Stimulated activated CD8-positive, alpha-beta memory T cell treated with anti-CD3 and anti-CD28 coated beads, Interleukin-12 subunit alpha, Interleukin-12 subunit beta, amount 100 ng/mL, for 1 hour (primary cell): ENCODE data around the gene SEMA4D.

ENCODE experiments used
- DNase-seq: peaks from one replicate; pipeline ENCODE4 v3.0.0-alpha.2; 2020; ENCODE audit warnings: low read depth

The SEMA4D gene

GRCh38 chr9:89464300-89464901 is 33.5 kb downstream of the SEMA4D start:
- DNase-seq: no peak

GRCh38 chr9:89462817-89463683 is 34.9 kb downstream of the SEMA4D start:
- no peak for DNase-seq

- DNase-seq: no peak
These were observed 35.7 kb downstream of the SEMA4D start for GRCh38 chr9:89462199-89462598.

GRCh38 chr9:89461265-89461664 is 36.6 kb downstream of the SEMA4D start:
- no peak for DNase-seq

GRCh38 chr9:89460551-89460950 is 37.4 kb downstream of the SEMA4D start:
- no peak for DNase-seq

- DNase-seq: no peak
These were observed 39.0 kb downstream of the SEMA4D start for GRCh38 chr9:89458768-89459496.

GRCh38 chr9:89457376-89457855 is 40.5 kb downstream of the SEMA4D start:
- no peak for DNase-seq

GRCh38 chr9:89455356-89455824 is 42.5 kb downstream of the SEMA4D start:
- no peak for DNase-seq

GRCh38 chr9:89454498-89455355 is 43.2 kb downstream of the SEMA4D start:
- no peak for DNase-seq

- DNase-seq: no peak
These were observed 44.5 kb downstream of the SEMA4D start for GRCh38 chr9:89453452-89453851.

GRCh38 chr9:89452561-89452960 is 45.4 kb downstream of the SEMA4D start:
- no peak for DNase-seq

- DNase-seq: no peak
These were observed 47.7 kb downstream of the SEMA4D start for GRCh38 chr9:89450213-89450612.

GRCh38 chr9:89449261-89449671 is 48.6 kb downstream of the SEMA4D start:
- no peak for DNase-seq

GRCh38 chr9:89448821-89449220 is 49.1 kb downstream of the SEMA4D start:
- no peak for DNase-seq

- DNase-seq: no peak
These were observed 49.5 kb downstream of the SEMA4D start for GRCh38 chr9:89448381-89448780.

- DNase-seq: no peak
These were observed 50.5 kb downstream of the SEMA4D start for GRCh38 chr9:89447416-89447815.

- no peak for DNase-seq
These were observed 51.0 kb downstream of the SEMA4D start for GRCh38 chr9:89446961-89447310.

- no peak for DNase-seq
These were observed 51.5 kb downstream of the SEMA4D start for GRCh38 chr9:89446261-89446960.

- no peak for DNase-seq
These were observed 52.1 kb downstream of the SEMA4D start for GRCh38 chr9:89445801-89446251.

GRCh38 chr9:89444925-89445765 is 52.8 kb downstream of the SEMA4D start:
- no peak for DNase-seq
